CD4-positive, alpha-beta T cell treated with Interleukin-6 for 4 hours (primary cell): ENCODE measurements around the gene TNK2.
"Not testable (repeated sequence)": the region's sequence is repeated elsewhere in the genome, so short reads cannot be mapped to it uniquely, and the experiment has no call there.

Source experiments
- DNase-seq: peaks from one replicate; pipeline ENCODE4 v3.0.0-alpha.2; 2020; ENCODE audit warnings: mixed read lengths

Gene TNK2

GRCh38 chr3:195916291-195916690 lies 7.9 kb upstream of the TNK2 start:
- no peak for DNase-seq

- peak; percentile 98 for DNase-seq
Observed at GRCh38 chr3:195914648-195915473, 6.5 kb upstream of the TNK2 start.

DNA sequence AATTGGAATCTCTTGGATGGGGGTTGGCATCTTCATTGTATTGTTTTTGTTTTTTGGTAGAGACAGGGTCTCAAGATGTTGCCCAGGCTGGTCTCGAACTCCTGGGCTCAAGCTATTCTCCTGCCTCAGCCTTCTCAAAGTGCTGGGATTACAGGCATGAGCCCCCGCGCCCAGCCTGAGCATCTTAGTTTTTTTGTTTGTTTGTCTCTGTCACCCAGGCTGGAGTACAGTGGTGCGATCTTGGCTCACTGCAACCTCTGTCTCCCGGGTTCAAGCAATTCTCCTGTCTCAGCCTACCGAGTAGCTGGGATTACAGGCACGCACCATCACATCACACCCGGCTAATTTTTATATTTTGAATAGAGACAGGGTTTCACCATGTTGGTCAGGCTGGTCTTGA lies 5.8 kb upstream of the TNK2 start:
- DNase-seq: not testable (repeated sequence)

DNA sequence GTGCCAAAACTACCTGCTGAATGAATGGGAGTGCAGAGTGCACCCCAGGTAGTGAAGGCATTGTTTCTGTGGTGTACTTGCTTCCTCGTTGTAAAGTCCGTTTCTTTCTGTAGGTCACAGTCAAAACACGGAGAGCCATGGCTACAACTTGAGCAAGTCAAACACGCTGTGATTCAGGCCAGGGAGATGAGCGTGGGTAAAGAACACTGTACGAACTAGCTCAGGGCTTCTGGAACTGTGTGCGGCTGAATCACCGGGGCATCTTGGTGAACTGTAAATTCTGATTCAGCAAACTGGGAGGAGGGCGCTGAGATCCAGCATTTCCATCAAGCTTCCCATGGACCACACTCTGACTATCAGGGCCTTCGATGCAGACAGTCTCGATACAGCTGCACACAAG lies 5.0 kb upstream of the TNK2 start:
- DNase-seq: no peak

- no peak for DNase-seq
Observed at GRCh38 chr3:195911946-195912270, 3.6 kb upstream of the TNK2 start.

GRCh38 chr3:195911041-195911945 lies 2.9 kb upstream of the TNK2 start:
- no peak for DNase-seq

- DNase-seq: no peak
Observed at GRCh38 chr3:195910499-195910845, 2.1 kb upstream of the TNK2 start.

- DNase-seq: peak; percentile 96
Observed at GRCh38 chr3:195909644-195910498, 1.5 kb upstream of the TNK2 start.

DNA sequence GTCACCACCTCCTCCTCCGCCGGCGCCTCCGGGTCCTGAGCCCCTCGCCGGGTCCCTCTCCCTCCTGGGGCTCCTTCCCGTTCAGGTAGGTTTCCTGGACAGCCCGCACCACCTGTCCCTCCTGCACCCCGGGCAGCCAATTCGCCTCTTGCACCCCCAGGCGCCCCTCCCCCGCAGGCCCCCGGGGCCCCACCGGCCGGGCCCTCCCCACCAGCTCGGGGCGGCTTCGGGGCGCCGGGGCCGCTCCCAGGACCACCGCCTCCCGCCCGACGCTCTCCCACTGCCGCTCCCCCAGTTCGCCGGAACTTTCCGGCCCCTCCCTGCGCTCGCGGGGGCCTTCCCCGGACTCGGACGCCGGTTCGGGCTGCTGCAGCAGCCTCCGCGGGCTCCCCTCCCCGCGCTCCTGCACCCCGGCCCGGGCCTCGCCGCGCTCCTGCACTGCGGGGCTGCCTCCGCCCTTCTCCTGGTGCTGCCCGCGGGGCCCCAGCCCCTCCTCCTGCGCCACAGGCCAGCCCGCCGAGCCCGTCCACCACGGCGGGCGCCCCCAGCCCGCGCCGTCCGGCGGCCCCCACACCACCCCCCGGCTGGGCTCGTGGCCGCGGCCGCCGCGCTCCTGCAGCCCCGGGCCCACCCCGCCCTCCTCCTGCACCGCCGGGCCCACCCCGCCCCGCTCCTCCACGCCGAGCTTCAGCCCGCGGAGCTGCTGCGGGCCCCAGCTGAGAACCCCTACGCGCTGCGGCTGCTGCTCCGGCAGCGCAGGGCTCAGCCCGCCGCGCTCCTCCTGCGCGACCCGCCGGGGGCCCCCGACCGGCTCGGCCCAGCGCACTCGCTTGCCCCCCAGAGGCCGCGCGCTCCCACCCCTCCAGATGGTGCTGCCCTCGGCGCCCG lies 587 bp upstream of the TNK2 start:
- DNase-seq: peak; percentile 36

DNA sequence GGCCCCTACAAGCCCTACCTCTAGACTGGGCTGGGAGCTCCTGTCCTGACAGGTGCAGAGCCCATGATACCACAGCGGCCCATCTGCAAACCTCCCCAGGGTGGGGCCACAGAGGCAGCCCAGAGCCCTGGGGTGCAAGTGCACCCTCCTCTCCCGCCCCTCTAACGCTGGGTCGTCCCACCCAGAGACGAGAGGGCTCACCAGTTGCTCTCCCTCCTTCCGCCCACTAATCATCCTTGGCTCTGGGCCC lies 742 bp downstream of the TNK2 start:
- DNase-seq: no peak

- DNase-seq: peak; percentile 71
Observed at GRCh38 chr3:195906865-195907683, 1.3 kb downstream of the TNK2 start.

DNA sequence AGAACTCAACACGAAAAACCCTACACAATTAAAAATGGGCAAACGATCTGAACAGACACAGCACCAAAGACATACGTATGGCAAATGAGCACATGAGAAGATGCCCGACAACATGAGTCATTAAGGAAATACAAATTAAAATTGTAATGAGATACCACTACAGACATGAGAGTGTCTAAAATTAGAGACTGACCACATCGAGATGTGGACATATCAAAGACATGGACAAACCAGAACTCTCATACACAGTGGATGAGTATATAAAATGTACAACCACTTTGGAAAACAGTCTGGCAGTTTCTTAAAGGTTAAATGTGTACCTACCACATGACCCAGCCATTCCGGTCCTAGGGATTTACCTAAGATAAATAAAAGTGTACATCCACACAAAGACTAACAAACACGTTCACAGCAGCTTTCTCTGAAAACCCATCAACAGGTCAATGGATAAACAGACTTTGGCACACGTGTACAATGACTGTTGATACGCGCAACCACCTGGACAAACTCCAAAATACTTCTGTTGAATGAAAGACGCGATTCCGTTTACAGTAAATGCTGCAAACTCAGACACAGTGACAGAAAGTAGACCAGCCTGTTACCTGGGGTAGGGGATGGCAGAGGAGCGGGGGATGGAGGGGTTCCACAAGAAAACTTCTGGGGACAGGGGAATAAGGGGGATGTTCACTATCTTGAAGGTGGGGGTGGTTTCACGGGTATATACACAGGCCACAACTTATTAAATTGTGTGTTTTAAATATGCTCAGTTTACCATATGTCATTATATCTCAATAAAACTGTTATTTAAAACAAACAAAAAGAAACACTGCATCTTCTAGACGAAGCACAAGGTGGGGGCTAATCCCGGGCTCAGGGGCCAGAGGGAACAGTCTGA lies 2.1 kb downstream of the TNK2 start:
- DNase-seq: peak; percentile 31

GRCh38 chr3:195904368-195904767 lies 4.0 kb downstream of the TNK2 start:
- no peak for DNase-seq

DNA sequence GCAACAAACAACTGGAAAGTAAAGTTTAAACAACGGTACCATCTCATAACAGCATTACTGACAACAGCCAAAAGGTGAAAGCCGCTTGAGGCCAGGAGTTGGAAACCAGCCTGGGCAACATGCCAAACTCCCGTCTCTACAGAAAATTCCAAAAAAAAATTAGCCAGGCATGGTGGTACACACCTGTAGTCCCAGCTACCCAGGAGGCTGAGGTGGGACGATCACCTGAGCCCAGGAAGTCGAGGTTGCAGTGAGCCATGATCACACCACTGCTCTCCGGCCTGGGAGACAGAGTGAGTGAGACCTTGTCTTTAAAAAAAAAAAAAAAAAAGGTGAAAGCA lies 4.4 kb downstream of the TNK2 start:
- DNase-seq: peak; percentile 24

GRCh38 chr3:195902634-195903033 lies 5.7 kb downstream of the TNK2 start:
- DNase-seq: not testable (repeated sequence)

- DNase-seq: not testable (repeated sequence)
Observed at GRCh38 chr3:195901836-195902585, 6.3 kb downstream of the TNK2 start.

GRCh38 chr3:195900436-195901355 lies 7.7 kb downstream of the TNK2 start:
- DNase-seq: peak; percentile 65

DNA sequence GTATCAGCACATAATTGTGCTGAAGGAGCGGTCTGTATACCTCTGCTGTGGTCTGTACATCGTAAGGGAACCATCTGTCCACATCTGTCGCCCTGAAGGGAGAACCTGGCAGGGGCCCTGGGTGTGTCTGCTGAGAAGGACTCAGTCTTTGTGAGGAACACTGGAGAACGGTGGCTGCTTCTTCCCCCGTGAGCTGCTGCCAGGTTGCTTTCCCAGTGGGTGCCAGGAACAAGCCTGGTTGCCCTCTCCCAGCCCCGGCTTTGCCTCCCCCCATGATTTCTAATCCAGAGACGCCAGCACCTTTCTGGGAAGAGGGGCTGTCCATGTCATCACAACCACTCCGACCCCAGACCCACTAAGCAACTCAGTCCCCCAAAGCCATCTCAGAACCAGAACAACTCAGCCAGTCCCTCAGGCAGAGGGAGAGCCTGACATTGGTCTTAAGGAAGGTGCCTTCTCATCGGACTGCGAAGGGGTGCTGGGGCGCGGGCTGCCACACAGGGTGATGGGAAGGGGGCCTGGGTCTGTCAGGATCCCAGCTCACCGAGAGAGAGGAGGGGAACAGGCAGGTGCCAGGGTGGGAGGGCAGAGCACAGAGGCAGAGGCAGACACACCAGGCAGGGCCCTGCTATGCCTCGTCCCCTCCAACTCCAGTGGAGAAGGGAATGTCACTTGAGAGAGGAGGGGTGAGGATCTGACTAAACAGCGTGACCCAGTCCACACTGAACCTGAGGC lies 8.5 kb downstream of the TNK2 start:
- no peak for DNase-seq
